Measurements from ENCODE around the gene ZNF841. TPM values are rescaled to one million over a fixed set of nuclear protein-coding genes. Genes with fewer than 3 reads are reported as not detected.

The ZNF841 gene
- polyA plus RNA-seq, 1 of the 3 experiments (the other 2 are of a cell fraction): 3.8 TPM

- CTCF ChIA-PET: interaction anchor here (0.5 to 2.8 kb wide), 5 partner anchors 28 to 394 kb away, joined by 3 to 14 read pairs (median 4); partner anchors contain the start of gene PPP2R1A
Observed at GRCh38 chr19:52140032-52140710, 44.6 kb upstream of the ZNF841 start.

DNA sequence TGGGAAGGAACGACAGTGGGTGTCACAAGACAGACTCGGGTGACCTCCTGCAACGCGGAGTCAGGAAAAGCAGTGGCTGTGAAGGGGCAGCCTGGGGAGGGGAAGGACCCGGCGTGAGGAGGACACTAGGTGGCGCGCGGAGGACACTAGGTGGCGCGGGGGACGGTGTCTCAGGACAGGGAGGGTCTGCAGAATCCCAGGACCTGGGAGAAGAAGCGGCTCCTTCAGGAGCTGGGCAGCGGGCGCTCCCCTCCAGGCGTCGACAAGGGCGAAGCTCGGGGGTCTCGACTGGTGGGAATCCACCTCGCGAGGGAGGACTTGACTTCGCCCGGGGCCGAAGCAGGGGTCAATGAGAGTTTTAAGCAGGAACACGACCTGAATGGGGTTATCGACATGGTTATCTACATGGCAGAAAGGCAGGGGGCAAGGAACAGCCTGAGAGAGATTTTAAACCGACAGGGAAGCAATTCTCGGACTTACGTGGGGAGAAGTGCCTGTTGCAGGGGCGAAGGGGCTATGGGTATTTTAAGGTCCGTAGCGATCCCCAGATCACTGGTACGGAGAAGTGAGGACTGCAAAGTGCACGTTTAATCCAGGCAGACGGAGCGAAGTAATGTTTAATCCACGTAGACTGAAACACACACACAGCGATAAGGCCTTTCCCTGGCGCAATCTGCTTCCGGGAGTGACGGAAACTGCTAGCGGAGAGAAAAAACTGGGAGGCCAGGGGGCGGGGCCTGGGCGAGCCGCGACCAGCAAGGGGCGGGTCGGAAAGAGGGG, 43.9 kb upstream of the ZNF841 start, which contains the start of gene ZNF616:
Gene ZNF616 (minus strand): TSS at position 687 of the 780 bp plus-strand sequence. CDS start 9,426 bp downstream, outside the sequence.
- POLR2A ChIA-PET: interaction anchor here (0.6 to 2.2 kb wide), 3 partner anchors 50 to 58 kb away, joined by 3 to 10 read pairs (median 3); partner anchors contain the start of gene PPP2R1A
- Histone ChIP-seq H3K9ac (peak within 1 kb of the TSS; percentile 88), H3K27me3 (ENCODE audit: insufficient read depth) (no peaks in the 10 kb centered on the region), H3F3A (replicated peaks; ENCODE audit: insufficient read depth) (peaks cover 13% of the 10 kb centered on the region), H4K20me1 (ENCODE audit: insufficient read depth) (no peaks in the 10 kb centered on the region), H3K79me2 (ENCODE audit: insufficient read depth) (peaks cover 41% of the 10 kb centered on the region), H3K9me3 (peaks cover 5% of the 10 kb centered on the region; the same call in 1 of the 2 replicates), H3K4me2 (peak within 1 kb of the TSS; percentile 96), H3K4me3 (ENCODE audit: low read depth in 2 of 2, low read length in 1 of 2) (peak within 1 kb of the TSS; percentile 82 to 99), H3K36me3 (replicated peaks in 1 of 2; ENCODE audit: control insufficient read depth in 1 of 2, insufficient read depth in 2 of 2, low read length in 1 of 2) (peaks cover 0 to 21% of the 10 kb centered on the region in 2 experiments), H3K4me1 (ENCODE audit: control insufficient read depth in 1 of 2, insufficient read depth in 2 of 2, low read depth in 1 of 2, low read length in 1 of 2) (peaks cover 0 to 9% of the 10 kb centered on the region in 2 experiments; a peak in 2 of 4 replicates), H2AFZ (ENCODE audit: low read depth) (peak within 1 kb of the TSS; percentile 100), H3K27ac (ENCODE audit: low read depth in 2 of 2, low read length in 1 of 2) (peak within 1 kb of the TSS; percentile 92 to 97), H3K9me2 (no peaks in the 10 kb centered on the region)
- DNase-seq: peak; percentile 81
- CTCF ChIA-PET: interaction anchor here (0.6 to 2.8 kb wide), 20 partner anchors 9 to 722 kb away, joined by 3 to 20 read pairs (median 4); partner anchors contain the start of genes PPP2R1A and SIGLEC10
- 2% methylated on average over 46 of the region's 49 CpGs for WGBS (ENCODE audit: low lambda C conversion rate)
- TF ChIP-seq ZBTB33 (IDR thresholded peaks at IDR 0.05; ENCODE audit: borderline replicate concordance, low read depth) (no peak), SIN3A (IDR thresholded peaks at IDR 0.05; ENCODE audit: borderline replicate concordance, low read depth, low read length) (peak; percentile 57; the same call in 1 of the 2 replicates), NFIC (IDR thresholded peaks at IDR 0.05; ENCODE audit: borderline replicate concordance) (no peak), ELF1 (IDR thresholded peaks at IDR 0.05) (peak; percentile 81), TCF12 (IDR thresholded peaks at IDR 0.05) (no peak), JUND (IDR thresholded peaks at IDR 0.05) (no peak), PBX3 (IDR thresholded peaks at IDR 0.05) (no peak), EZH2phosphoT487 (IDR thresholded peaks at IDR 0.05; ENCODE audit: borderline replicate concordance, low read depth) (no peak), POLR2AphosphoS5 (IDR thresholded peaks at IDR 0.05; ENCODE audit: low read depth, low read length) (peak; percentile 91), MXI1 (IDR thresholded peaks at IDR 0.05; ENCODE audit: low read depth, low read length) (no peak; the same call in 1 of the 2 replicates), RCOR1 (IDR thresholded peaks at IDR 0.05; ENCODE audit: low read length) (0 out of 2 replicates have a peak, but pooled peaks have one; percentile 36), CHD2 (IDR thresholded peaks at IDR 0.05; ENCODE audit: low read length, partially characterized antibody) (peak; percentile 51)
- TF ChIP-seq, protein P1, sequence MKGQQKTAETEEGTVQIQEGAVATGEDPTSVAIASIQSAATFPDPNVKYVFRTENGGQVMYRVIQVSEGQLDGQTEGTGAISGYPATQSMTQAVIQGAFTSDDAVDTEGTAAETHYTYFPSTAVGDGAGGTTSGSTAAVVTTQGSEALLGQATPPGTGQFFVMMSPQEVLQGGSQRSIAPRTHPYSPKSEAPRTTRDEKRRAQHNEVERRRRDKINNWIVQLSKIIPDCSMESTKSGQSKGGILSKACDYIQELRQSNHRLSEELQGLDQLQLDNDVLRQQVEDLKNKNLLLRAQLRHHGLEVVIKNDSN (IDR thresholded peaks at IDR 0.05; ENCODE audit: borderline replicate concordance, low read depth): no peak
- TF ChIP-seq, protein P2, sequence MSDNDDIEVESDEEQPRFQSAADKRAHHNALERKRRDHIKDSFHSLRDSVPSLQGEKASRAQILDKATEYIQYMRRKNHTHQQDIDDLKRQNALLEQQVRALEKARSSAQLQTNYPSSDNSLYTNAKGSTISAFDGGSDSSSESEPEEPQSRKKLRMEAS (IDR thresholded peaks at IDR 0.05; ENCODE audit: low read depth): peak; percentile 60

More at GRCh38 chr19:52140032-52140710, 44.6 kb upstream of the ZNF841 start:
- H3F3A ChIP-seq (replicated peaks; ENCODE audit: insufficient read depth): peaks cover 13% of the 10 kb centered on the region
- peak overlapping the region; percentile 96; the same call in 1 of the 2 replicates for H3K4me2 ChIP-seq
- TF ChIP-seq POLR2AphosphoS5 (IDR thresholded peaks at IDR 0.05; ENCODE audit: low read depth, low read length): no peak
- no peak for TF ChIP-seq GABPA (IDR thresholded peaks at IDR 0.05; ENCODE audit: low read depth)
- no peak; the same call in 1 of the 2 replicates for TF ChIP-seq MXI1 (IDR thresholded peaks at IDR 0.05; ENCODE audit: low read depth, low read length)
- TF ChIP-seq SMC3 (IDR thresholded peaks at IDR 0.05; ENCODE audit: low read depth, low read length): no peak
- peaks cover 0 to 16% of the 10 kb centered on the region in 2 experiments for H3K36me3 ChIP-seq (replicated peaks in 1 of 2; ENCODE audit: control insufficient read depth in 1 of 2, insufficient read depth in 2 of 2, low read length in 1 of 2)
- peaks cover 5% of the 10 kb centered on the region; the same call in 1 of the 2 replicates for H3K9me3 ChIP-seq
- peaks cover 0 to 9% of the 10 kb centered on the region in 2 experiments; a peak in 2 of 4 replicates for H3K4me1 ChIP-seq (ENCODE audit: control insufficient read depth in 1 of 2, insufficient read depth in 2 of 2, low read depth in 1 of 2, low read length in 1 of 2)
- POLR2A ChIA-PET: interaction anchor here (2.2 kb wide), 1 partner anchor 49 kb away, joined by 10 read pairs; no protein-coding TSS in a partner anchor
- no peaks in the 10 kb centered on the region for H3K27me3 ChIP-seq (ENCODE audit: insufficient read depth)
- WGBS (ENCODE audit: low lambda C conversion rate): 16% methylated on average over 22 of the region's 22 CpGs
- peak overlapping the region; percentile 49 to 82; a peak in 3 of 4 replicates for H3K4me3 ChIP-seq (ENCODE audit: low read depth in 2 of 2, low read length in 1 of 2)
- peaks cover 34% of the 10 kb centered on the region for H3K79me2 ChIP-seq (ENCODE audit: insufficient read depth)
- H2AFZ ChIP-seq (ENCODE audit: low read depth): peak overlapping the region; percentile 100
- no peaks in the 10 kb centered on the region for H4K20me1 ChIP-seq (ENCODE audit: insufficient read depth)
- no peaks in the 10 kb centered on the region for H3K9me2 ChIP-seq
- H3K9ac ChIP-seq: no peak overlapping the region
- DNase-seq: peak; percentile 97
- peak overlapping the region; percentile 43 to 70; a peak in 3 of 4 replicates for H3K27ac ChIP-seq (ENCODE audit: low read depth in 2 of 2, low read length in 1 of 2)

Data from SK-N-SH (cell line).